Kidney epithelial cell (primary cell): ENCODE results near the gene MEIKIN. TPM values are rescaled to one million over a fixed set of nuclear protein-coding genes. Genes with fewer than 3 reads are reported as not detected.
"Not testable (repeated sequence)": the region's sequence is repeated elsewhere in the genome, so short reads cannot be mapped to it uniquely, and the experiment has no call there.

Experiments used
- DNase-seq: peaks from one replicate; pipeline ENCODE4 v3.0.0-alpha.2; 2010; ENCODE audit warnings: low read depth
- H3K27me3 ChIP-seq: 2 replicates; pipeline ENCODE4 v1.6.0; 2011; ENCODE audit warnings: low read length; ENCODE audit not compliant: control insufficient read depth, insufficient read depth
- H3K36me3 ChIP-seq: 2 replicates; pipeline ENCODE4 v1.5.1; 2011; ENCODE audit warnings: low read length; ENCODE audit not compliant: control insufficient read depth, insufficient read depth
- H3K4me3 ChIP-seq: 2 replicates; pipeline ENCODE4 v1.5.1; 2011; ENCODE audit warnings: low read depth, mild to moderate bottlenecking, control low read depth, low read length
- CTCF ChIP-seq: IDR thresholded peaks from 2 replicates; pipeline ENCODE4 v1.5.1; 2011; ENCODE audit warnings: mild to moderate bottlenecking, moderate library complexity, low read length, control low read depth, inconsistent platforms; ENCODE audit not compliant: insufficient read depth, poor library complexity, severe bottlenecking
- total RNA-seq: library from RNA; depleted of rRNA; stranded (reverse); fragments of >200 nt; gene quantifications from 2 replicates; pipeline ENCODE4 v1.2.3, GENCODE V29; 2015

Gene MEIKIN
- total RNA-seq, 1 donor from 2014 or later = not detected

- H3K27me3 ChIP-seq = no peaks in the 10 kb centered on the region
- no peak for DNase-seq
- no peak for TF ChIP-seq CTCF
- no peaks in the 10 kb centered on the region for H3K36me3 ChIP-seq
- no peak overlapping the region for H3K4me3 ChIP-seq
These were observed 159.4 kb downstream of the MEIKIN start for GRCh38 chr5:131786036-131786435.

GRCh38 chr5:131783874-131784273 lies 161.6 kb downstream of the MEIKIN start:
- no peaks in the 10 kb centered on the region for H3K36me3 ChIP-seq
- TF ChIP-seq CTCF = no peak
- no peak for DNase-seq
- H3K4me3 ChIP-seq = no peak overlapping the region
- no peaks in the 10 kb centered on the region for H3K27me3 ChIP-seq

GRCh38 chr5:131783357-131783756 lies 162.1 kb downstream of the MEIKIN start:
- no peaks in the 10 kb centered on the region for H3K27me3 ChIP-seq
- H3K4me3 ChIP-seq = no peak overlapping the region
- no peak for DNase-seq
- no peaks in the 10 kb centered on the region for H3K36me3 ChIP-seq
- TF ChIP-seq CTCF = no peak

GRCh38 chr5:131782717-131783116 lies 162.7 kb downstream of the MEIKIN start:
- H3K36me3 ChIP-seq = no peaks in the 10 kb centered on the region
- no peak for DNase-seq
- TF ChIP-seq CTCF = no peak
- no peaks in the 10 kb centered on the region for H3K27me3 ChIP-seq
- no peak overlapping the region for H3K4me3 ChIP-seq

GRCh38 chr5:131778141-131778540 lies 167.3 kb downstream of the MEIKIN start:
- not testable (repeated sequence) for H3K4me3 ChIP-seq, DNase-seq, H3K36me3 ChIP-seq, H3K27me3 ChIP-seq

GRCh38 chr5:131776450-131776849 lies 169.0 kb downstream of the MEIKIN start:
- no peaks in the 10 kb centered on the region for H3K36me3 ChIP-seq
- DNase-seq = no peak
- no peaks in the 10 kb centered on the region for H3K27me3 ChIP-seq
- H3K4me3 ChIP-seq = no peak overlapping the region
- no peak for TF ChIP-seq CTCF
